ENCODE measurements around the gene GRWD1.

- TF ChIP-seq, protein P1, sequence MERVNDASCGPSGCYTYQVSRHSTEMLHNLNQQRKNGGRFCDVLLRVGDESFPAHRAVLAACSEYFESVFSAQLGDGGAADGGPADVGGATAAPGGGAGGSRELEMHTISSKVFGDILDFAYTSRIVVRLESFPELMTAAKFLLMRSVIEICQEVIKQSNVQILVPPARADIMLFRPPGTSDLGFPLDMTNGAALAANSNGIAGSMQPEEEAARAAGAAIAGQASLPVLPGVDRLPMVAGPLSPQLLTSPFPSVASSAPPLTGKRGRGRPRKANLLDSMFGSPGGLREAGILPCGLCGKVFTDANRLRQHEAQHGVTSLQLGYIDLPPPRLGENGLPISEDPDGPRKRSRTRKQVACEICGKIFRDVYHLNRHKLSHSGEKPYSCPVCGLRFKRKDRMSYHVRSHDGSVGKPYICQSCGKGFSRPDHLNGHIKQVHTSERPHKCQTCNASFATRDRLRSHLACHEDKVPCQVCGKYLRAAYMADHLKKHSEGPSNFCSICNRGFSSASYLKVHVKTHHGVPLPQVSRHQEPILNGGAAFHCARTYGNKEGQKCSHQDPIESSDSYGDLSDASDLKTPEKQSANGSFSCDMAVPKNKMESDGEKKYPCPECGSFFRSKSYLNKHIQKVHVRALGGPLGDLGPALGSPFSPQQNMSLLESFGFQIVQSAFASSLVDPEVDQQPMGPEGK (CRISPR knock-in tag; IDR thresholded peaks at IDR 0.05; ENCODE audit: borderline replicate concordance), result no peak
- no peak for TF ChIP-seq ZFP30 (CRISPR knock-in tag; IDR thresholded peaks at IDR 0.05)
- TF ChIP-seq ARNTL (CRISPR knock-in tag; IDR thresholded peaks at IDR 0.05; ENCODE audit: borderline replicate concordance, low read depth), result no peak
- TF ChIP-seq, protein P2, sequence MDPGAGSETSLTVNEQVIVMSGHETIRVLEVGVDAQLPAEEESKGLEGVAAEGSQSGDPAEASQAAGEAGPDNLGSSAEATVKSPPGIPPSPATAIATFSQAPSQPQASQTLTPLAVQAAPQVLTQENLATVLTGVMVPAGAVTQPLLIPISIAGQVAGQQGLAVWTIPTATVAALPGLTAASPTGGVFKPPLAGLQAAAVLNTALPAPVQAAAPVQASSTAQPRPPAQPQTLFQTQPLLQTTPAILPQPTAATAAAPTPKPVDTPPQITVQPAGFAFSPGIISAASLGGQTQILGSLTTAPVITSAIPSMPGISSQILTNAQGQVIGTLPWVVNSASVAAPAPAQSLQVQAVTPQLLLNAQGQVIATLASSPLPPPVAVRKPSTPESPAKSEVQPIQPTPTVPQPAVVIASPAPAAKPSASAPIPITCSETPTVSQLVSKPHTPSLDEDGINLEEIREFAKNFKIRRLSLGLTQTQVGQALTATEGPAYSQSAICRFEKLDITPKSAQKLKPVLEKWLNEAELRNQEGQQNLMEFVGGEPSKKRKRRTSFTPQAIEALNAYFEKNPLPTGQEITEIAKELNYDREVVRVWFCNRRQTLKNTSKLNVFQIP (CRISPR knock-in tag; IDR thresholded peaks at IDR 0.05; ENCODE audit: borderline replicate concordance, low read depth), result no peak
These were observed 25.1 kb downstream of the GRWD1 start for GRCh38 chr19:48470856-48471255.

All from SK-N-SH treated with all-trans-retinoic acid at 6 μM for 48 hours (cell line).